Daoy (cell line): ENCODE measurements around the gene GRM4. TPM values are rescaled to one million over a fixed set of nuclear protein-coding genes. Genes with fewer than 3 reads are reported as not detected.

Experiments
- DNase-seq: peaks from one replicate; pipeline ENCODE4 v3.0.0-alpha.2; 2015; ENCODE audit warnings: low read depth
- total RNA-seq: library from RNA; depleted of rRNA; stranded (reverse); fragments of >200 nt; shearing (Covaris generic); gene quantifications from 2 replicates; pipeline ENCODE4 v1.2.3, GENCODE V29; 2014

GRM4 gene
- total RNA-seq, 1 experiment from 2014 or later = 0.06 TPM

DNA sequence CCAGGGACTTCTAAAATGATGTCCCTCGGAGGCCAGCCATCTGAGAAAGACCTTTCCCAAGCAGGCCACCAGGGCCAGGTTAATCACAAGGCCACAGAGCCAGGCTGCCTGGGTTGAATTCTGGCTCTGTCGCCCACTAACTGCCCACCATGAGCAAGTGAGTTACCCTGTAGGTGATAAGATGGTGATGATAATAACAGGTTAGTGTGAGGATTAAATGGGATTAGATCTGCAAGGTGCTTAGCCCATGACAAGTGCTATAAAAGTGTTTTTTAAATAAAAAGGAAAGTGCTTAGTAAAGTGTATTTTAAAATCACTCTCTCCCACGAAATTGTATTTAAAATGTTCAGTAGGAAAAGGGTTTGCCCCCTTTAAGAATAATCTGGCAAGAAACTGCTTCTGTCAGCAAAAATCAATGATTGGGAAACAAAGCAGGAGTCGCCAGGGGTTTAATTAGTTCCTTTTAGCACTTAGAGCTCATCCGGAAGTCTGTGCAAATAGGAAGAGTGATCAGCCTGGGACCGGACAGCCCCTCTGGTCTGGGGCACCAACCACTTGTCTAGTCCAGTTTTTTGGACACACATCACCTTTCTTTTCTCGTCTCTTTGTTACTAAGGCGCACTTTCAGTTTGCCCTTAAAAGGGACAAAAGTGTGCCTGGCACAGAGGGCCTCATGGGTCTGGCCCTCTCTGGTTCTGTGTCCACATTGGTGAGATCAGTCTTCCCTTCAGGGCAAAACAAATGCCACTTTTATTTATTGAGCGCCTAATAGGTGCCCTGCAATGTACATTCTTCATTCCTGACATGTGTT, 150.4 kb downstream of the GRM4 start:
- DNase-seq = no peak

GRCh38 chr6:33994472-33995308, 151.2 kb downstream of the GRM4 start:
- no peak for DNase-seq

DNA sequence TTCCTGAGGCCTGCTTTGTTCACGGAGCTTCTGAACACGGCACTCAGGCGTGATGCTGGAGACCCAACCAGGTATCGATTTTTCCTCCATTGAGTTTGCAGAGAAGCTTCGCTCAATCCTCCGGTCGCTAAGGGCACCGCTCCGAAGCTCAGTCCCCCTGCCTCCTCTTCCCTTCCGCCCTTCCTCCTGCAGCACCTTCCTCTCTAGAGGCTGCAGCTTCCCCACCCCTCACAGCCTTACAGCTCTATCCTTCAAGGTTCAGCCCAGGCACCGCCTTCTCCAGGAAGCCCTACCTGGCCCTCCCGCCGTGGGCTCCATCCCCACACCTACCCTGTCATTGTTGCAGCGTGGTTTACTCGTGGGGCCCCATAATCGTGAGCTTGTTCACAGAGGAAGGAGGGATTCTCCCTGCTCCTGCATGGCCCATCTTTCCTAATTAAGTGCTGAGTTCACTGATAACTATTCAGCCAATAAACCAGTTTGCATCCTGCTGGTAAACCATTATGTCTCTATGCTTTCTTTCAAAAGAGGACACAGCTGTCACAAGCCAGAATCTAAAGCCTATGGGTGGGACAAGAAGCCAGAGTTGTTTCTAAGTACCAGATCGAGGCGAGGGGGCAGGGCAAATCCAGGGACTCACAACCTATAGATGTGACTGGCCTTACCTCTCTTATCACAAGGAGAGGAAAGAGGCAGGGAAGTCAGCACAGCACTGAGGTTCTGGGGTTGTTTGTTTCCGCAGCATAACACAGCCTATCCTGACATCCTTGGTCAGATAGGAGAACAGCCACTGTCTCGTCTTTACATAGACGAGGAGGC, 152.0 kb downstream of the GRM4 start:
- DNase-seq = no peak

GRCh38 chr6:33993091-33993490, 152.8 kb downstream of the GRM4 start:
- no peak for DNase-seq

- DNase-seq = no peak
Measured at GRCh38 chr6:33992191-33992590, 153.7 kb downstream of the GRM4 start.

DNA sequence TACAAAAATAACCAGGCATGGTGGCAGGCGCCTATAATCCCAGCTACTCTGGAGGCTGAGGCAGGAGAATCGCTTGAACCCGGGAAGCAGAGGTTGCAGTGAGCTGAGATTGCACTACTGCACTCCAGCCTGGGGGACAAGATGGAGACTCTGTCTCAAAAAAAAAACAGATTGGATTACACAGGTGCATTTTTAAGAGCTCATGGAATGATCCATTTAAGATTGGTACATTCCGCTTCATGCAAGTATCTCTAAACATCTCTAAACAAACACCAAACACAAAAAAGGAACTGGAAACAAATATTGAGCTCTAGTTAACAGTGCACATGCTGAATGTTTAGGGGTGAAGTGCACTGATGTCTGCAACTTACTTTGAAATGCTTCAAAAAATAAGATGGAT, 154.3 kb downstream of the GRM4 start:
- no peak for DNase-seq

DNA sequence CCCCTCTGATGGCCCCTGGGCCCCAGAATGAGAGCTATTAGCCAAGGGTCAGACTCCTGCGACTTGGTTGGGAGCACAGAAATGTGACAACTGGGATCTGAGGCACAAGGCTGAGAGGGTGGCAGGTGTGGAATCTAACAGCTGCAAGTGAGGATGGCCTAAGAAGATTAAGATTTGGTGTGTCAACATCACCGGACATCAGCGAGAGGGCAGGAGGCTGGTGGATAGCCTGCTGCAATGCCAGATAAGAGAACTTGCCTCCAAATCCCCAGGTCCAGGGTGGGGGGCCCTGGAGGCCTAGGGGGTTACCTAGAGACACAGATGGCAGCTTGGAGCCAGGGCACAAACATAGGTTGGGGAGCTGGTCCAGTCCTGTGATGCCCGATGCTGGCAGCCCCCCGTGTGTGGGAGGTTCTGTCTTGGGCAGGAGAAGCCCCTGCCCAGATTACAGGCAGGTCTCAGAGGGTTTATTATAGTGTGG, 155.8 kb downstream of the GRM4 start:
- DNase-seq = no peak

DNA sequence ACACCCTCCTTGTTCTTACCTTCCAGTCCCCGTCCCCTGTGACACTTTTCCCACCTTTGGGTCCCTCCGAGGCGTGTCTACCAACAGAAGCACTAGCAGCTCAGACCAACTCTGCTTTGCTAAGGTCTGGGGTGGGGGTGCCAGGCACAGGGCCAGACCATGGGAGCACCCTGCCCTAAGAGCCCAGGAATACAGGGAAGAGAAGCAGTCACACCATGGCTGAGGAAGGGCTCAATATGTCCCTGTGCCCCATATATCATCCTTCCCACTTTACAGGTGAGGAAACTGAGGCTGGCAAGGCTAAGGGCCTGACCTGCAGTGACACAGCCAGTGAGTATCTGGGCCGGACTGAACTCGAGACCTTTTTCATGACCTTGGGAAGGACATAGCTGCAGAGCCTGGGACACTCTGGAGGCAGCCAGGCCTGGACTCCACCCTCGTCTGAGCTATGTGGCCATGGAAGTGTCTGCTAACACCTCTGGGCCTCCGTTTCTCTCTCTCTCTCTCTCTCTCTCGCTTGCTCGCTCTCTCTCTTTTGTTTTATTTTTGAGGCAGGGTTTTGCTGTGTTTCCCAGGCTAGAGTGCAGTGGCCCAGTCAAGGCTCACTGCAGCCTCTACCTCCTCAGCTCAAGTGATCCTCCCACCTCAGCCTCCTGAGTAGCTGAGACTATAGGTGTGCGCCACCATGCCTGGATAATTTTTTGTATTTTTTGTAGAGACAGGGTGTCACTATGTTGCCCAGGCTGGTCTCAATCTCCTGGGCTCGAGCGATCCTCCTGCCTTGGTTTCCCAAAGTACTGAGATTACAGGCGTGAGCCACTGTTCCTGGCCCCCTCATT, 156.7 kb downstream of the GRM4 start:
- DNase-seq = no peak

DNA sequence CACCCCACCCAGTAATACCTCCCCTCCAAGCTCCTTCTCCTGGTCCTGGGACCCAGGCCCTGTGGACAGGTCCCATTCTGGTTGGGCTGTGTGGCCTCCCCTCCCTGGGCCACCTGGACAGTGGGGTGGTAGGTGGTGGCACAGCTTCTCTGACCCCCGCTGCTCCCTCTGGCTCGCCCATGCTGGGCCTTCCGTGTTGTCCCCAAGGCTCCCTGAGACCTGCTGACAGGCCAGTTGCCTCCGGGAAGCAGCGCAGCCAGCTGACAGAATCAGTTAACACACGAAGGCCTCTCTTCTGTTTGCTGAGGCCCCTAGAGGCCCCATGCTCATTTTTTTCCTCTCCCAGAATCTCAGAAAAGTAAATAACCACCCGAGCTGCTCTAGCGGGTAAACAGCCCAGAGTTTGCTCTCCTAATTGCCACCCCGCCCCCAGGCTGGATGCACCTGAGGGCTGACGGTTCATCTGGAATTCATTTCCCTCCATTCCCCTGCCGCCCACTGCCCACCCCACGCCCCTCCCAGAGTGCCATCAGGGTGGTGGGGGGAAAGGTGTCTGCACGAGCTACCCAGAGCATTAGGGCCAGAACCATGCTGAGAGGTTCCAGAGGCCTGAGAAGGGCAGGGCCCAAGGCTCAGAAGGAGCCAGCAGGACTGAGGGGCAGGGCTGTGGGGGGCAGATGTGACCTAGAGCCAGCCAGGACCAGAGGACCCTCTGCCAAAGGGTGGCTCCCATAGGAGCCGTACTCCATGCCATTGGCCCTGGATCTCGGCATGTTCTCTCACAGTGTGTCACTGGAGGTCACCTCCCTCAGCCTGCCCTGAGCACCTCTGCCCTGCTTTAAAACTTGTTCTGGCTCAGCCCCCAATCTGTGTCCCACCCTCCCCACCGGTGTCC, 157.5 kb downstream of the GRM4 start:
- DNase-seq = no peak

- peak; percentile 50 for DNase-seq
Measured at GRCh38 chr6:33987531-33988021, 158.3 kb downstream of the GRM4 start.

DNA sequence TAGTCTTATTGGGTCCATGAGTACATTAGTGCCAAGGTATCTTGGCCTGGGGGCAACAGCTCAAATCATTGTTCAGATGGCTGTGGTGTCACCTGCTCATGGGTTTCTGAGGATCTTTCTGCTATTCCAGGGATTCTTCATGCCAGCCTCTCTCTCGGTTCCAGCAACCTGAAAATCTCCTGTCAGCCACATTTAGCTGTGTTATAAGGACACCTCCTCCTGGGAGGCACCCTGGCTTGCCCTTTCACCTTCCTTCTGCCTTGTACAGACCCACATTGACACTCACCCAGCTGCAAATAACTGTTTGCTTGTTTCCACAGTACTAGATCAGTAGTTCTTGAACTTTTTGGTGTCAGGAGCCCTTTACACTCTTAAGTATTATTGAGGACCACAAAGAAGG, 159.9 kb downstream of the GRM4 start:
- DNase-seq = no peak

- DNase-seq = no peak
Measured at GRCh38 chr6:33985313-33985751, 160.6 kb downstream of the GRM4 start.

DNA sequence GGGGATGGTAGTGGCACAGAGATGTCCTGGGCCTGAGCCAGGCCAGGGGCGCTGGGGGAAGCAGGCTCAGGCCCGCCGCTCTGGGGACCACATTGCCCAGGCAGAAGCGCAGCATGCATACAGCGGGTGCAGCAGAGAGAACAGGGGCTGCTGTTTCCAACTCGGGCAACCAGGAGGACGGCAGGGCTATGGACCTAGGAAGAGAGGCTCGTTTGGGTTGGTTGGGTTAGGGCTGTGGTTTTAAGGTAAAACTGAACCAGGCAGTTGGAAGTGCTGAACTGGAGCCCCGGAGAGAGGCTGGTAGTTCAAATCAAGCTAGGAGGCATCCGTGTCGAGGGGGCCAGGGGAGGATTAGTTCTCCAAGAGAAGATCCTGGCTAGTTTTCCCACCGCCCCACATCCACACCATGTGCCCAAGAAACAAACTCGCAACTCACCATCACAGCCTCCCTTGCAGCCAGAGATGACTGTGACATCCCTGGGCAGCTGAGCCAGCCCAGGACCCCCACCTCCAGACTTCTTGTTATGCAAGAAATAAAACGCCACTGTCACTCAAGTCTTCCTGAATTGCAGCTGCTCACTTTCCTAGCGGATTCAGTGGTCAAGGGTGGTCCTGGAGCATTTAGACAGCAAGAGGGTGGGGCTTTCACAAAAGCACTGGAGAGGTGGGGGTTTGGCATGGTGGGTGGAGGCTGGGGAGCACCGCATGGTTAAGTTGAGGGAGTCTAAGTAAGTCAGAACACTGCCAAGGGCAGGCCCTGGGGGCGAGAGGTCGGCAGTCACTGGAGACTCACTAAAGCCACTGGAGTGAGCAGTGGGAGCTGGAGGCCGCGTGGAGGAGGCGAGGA, 161.2 kb downstream of the GRM4 start:
- DNase-seq = no peak

DNA sequence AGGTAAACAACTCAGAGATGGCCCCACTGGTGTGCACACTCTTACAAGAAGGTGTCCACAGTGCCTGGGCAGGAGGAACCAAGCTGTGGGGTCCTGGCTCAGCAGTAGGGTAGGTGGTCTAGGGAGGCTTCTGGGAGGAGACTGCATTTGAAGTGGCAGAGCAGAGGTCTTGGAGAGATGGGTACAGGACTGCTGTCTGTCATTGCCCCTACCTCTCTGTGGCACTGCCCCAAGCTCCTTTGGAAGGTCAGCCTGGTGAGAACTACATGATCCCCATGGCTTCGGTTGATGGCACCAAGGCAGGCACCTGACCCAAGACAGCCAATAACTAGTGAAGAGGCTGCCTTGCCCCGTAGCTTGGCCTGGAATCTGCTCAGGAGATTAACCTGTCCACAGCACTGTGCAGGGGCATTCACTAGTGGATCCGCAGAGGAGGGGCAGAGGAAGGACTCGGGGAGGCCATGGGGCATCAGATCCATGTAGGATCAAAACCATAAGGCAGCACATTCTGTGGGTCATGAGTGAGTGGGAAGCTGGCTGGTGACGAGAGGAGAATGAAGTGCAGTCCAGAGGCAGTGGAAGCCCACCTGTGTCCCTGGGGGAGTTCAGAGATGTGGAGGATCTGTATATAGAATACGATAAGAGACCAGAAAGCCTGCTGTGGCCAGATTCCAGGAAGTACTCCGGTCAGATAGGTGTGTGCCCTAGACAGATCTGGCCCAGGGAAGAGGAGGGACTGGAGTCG, 162.0 kb downstream of the GRM4 start:
- DNase-seq = no peak

- peak; percentile 59 for DNase-seq
Measured at GRCh38 chr6:33983109-33983716, 162.7 kb downstream of the GRM4 start.

GRCh38 chr6:33981861-33982260, 164.0 kb downstream of the GRM4 start:
- no peak for DNase-seq

GRCh38 chr6:33981421-33981820, 164.5 kb downstream of the GRM4 start:
- no peak for DNase-seq
